Activated CD8-positive, alpha-beta memory T cell treated with anti-CD3 and anti-CD28 coated beads, Interleukin-2, amount 50 U/mL, for 1 hour (primary cell): ENCODE data around the gene PRKAR2A.
"Not testable (repeated sequence)": the region's sequence is repeated elsewhere in the genome, so short reads cannot be mapped to it uniquely, and the experiment has no call there.

Source experiments
- DNase-seq: peaks from one replicate; pipeline ENCODE4 v3.0.0-alpha.2; 2020; ENCODE audit errors: extremely low read depth

The PRKAR2A gene

DNA sequence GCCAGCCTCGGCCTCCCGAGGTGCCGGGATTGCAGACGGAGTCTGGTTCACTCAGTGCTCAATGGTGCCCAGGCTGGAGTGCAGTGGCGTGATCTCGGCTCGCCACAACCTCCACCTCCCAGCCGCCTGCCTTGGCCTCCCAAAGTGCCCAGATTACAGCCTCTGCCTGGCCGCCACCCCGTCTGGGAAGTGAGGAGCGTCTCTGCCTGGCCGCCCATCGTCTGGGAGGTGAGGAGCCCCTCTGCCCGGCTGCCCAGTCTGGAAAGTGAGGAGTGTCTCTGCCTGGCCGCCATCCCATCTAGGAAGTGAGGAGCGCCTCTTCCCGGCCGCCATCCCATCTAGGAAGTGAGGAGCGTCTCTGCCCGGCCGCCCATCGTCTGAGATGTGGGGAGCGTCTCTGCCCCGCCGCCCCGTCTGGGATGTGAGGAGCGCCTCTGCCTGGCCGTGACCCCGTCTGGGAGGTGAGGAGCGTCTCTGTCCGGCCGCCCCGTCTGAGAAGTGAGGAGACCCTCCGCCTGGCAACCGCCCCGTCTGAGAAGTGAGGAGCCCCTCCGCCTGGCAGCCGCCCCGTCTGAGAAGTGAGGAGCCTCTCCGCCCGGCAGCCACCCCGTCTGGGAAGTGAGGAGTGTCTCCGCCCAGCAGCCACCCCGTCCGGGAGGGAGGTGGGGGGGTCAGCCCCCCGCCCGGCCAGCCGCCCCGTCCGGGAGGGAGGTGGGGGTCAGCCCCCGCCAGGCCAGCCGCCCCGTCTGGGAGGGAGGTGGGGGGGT is 113.7 kb downstream of the PRKAR2A start:
- DNase-seq: not testable (repeated sequence)

GRCh38 chr3:48727511-48727910 is 120.2 kb downstream of the PRKAR2A start:
- DNase-seq: no peak

DNA sequence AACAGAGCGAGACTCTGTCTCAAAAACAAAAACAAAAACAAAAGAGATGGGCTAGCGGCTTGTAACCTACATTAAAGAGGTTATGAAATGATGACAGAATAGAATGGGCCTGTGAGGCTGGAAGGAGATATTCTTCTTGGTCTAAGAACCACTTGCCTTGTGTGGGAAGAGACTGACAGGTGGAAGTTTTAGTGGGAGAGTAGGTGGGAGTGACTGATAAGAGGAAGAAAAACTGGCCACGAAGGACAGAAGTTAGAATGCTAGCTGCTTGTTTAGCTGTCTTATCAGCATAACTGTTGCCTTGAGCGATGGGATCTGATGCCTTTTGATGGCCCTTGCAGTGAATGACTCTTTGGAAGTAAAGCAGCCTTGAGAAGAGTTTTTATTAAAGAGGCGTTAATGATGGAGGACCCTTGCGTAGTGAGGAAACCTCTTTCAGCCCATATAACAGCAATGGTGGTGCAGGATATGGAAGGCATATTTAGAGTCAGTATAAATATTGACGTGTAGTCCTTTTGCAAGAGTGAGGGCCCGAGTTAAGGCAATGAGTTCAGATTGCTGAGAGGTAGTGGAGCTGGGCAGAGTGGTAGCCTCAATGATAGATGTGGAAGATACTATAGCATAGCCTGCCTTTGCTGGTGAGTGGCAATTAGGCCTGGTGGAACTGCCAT is 122.4 kb downstream of the PRKAR2A start:
- DNase-seq: not testable (repeated sequence)

GRCh38 chr3:48723725-48724124 is 123.9 kb downstream of the PRKAR2A start:
- no peak for DNase-seq

DNA sequence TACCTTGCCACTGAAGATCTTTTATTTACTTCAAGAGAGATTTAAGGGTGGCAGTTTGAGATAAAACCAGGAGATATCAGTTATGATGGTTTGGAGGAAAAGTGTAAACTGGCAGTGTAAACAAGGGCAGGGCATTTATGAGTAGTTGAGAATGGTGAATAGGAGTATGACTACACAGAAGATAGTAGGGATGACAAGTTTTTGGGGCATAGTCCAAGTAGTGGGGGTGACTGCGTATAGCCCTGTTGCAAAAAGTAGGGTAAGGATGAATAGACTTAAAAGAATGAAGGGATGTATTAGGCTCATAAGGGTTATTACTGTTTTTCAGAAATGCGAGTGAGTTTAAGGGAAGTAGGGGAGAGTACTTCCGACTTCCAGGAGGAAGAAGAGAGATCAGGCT is 124.4 kb downstream of the PRKAR2A start:
- not testable (repeated sequence) for DNase-seq

- DNase-seq: peak; percentile 97
Measured at GRCh38 chr3:48716982-48717746, 130.5 kb downstream of the PRKAR2A start, which contains the start of gene IP6K2. IP6K2 (minus strand) TSS chr3:48717221; CDS start chr3:48695291, 21,930 bp downstream.

DNA sequence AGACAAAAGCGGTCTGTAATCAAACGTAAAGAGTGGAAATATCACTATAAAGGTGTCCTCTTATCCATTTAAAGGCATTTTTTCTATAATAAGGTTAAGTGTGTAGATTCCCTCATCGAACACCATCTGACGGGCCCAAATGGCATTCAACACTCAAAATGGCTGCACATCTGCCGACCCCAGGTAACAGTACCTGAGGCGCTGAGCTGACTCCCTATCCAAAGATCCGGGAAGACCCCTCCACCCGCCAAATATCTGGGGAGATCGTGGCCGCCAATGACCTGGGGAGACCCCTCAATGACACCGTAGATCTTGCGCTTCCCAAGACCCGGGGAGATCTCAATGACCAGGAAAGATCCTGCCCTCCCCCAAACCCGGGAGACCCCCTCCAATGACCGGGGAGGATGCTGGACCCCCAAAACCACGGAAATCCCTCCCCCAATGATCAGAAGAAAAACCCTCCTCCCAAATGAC is 131.1 kb downstream of the PRKAR2A start:
- DNase-seq: no peak

GRCh38 chr3:48715174-48715800 is 132.4 kb downstream of the PRKAR2A start:
- DNase-seq: no peak

GRCh38 chr3:48711727-48712126 is 135.9 kb downstream of the PRKAR2A start:
- no peak for DNase-seq

DNA sequence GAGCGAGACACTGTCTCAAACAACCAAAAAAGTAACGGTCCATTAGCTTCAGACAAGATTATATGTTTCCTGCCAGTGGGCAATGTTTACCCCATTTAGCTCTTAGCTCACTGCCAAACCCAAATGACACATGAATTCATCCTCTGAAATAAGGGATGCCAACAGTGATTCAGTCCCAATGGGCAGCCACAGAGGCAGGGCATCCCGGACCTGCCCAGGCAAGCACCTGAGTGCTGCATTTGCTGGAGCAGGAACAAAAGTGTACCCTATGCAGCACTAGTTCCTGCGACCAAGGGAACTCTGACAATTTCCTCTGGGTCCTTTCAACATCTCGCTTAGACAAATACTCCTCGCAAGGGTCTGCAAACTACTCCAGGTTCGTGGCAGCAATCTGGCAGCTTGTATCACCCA is 138.6 kb downstream of the PRKAR2A start:
- no peak for DNase-seq

GRCh38 chr3:48708481-48708889 is 139.2 kb downstream of the PRKAR2A start:
- DNase-seq: no peak

DNA sequence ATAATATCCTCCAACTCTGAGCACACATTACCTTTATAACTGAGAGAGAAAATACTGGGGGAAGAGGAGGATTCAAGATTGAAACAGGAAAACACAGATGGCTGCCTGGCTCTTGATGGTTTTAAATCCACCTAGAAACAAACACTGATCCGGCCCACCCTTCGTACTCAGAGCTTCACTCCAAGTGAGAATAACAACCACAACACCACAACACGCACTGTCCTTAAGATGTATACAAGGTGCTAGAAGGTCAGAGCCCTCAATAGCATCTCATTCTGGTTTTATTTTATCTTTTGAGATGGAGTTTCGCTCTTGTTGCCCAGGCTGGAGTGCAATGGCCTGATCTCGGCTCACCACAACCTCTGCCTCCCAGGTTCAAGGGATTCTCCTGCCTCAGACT is 140.5 kb downstream of the PRKAR2A start:
- DNase-seq: no peak

GRCh38 chr3:48702320-48702920 is 145.3 kb downstream of the PRKAR2A start:
- DNase-seq: no peak

- no peak for DNase-seq
Measured at GRCh38 chr3:48700731-48701405, 146.8 kb downstream of the PRKAR2A start.

- DNase-seq: no peak
Measured at GRCh38 chr3:48698891-48699290, 148.8 kb downstream of the PRKAR2A start.

DNA sequence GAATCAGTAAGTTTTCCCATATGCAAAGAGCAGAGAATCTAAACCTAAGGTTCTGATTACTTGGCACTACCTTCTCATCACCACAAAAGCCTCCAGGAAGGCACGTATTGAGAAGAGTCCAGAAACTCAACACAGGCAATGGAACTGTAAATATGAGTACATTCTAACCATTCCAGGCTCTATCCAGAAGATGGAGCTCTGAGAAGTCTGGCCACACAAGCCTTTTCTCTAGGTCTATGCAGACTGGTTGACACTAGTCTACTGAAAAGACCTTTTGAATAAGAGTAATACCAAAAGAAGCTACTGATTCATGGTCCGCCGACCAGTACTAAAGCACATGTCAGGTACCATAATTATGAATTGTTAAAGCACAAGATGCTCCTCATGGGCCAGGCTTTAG is 149.7 kb downstream of the PRKAR2A start:
- DNase-seq: no peak

GRCh38 chr3:48696601-48697000 is 151.1 kb downstream of the PRKAR2A start:
- no peak for DNase-seq
